Mesenchymal stem cell (in vitro differentiated cells and primary cell): ENCODE measurements around the gene HIRA.

Source experiments
- DNase-seq: peaks from one replicate; pipeline ENCODE4 v3.0.0-alpha.2; 2013
- H2AFZ ChIP-seq: one replicate; pipeline ENCODE4 v1.6.1; 2013; ENCODE audit warnings: low read depth, mild to moderate bottlenecking, control low read depth, inconsistent platforms, low read length, moderate library complexity
- H2AK5ac ChIP-seq: 2 replicates; pipeline ENCODE4 v1.6.1; 2013; ENCODE audit warnings: low read length, moderate library complexity, mild to moderate bottlenecking, inconsistent platforms; ENCODE audit not compliant: severe bottlenecking
- H2BK120ac ChIP-seq: one replicate; pipeline ENCODE4 v1.6.1; 2013; ENCODE audit warnings: low read depth, mild to moderate bottlenecking, inconsistent platforms, low read length, moderate library complexity
- H2BK12ac ChIP-seq, 2 experiments: one replicate each; pipeline ENCODE4 v1.6.1; 2013; ENCODE audit warnings: inconsistent platforms in 2 of 2, low read length in 2 of 2, mild to moderate bottlenecking in 2 of 2, moderate library complexity in 2 of 2, control low read depth in 1 of 2
- H2BK15ac ChIP-seq: one replicate; pipeline ENCODE4 v1.6.1; 2013; ENCODE audit warnings: mild to moderate bottlenecking, low read depth, inconsistent platforms; ENCODE audit not compliant: poor library complexity, severe bottlenecking
- H2BK5ac ChIP-seq: 2 replicates; pipeline ENCODE4 v1.6.1; 2013; ENCODE audit warnings: low read depth, mild to moderate bottlenecking, low read length, control low read depth, inconsistent platforms; ENCODE audit not compliant: poor library complexity, severe bottlenecking
- H3K14ac ChIP-seq, 2 experiments: one replicate each; pipeline ENCODE4 v1.6.1; 2013; ENCODE audit warnings: inconsistent platforms in 2 of 2, low read length in 2 of 2, control low read depth in 1 of 2, mild to moderate bottlenecking in 1 of 2, moderate library complexity in 1 of 2
- H3K18ac ChIP-seq, 2 experiments: one replicate each; pipeline ENCODE4 v1.6.1; 2013; ENCODE audit warnings: inconsistent platforms in 2 of 2, low read length in 2 of 2, control low read depth in 1 of 2, low read depth in 1 of 2, mild to moderate bottlenecking in 1 of 2
- H3K23ac ChIP-seq, 2 experiments: one replicate each; pipeline ENCODE4 v1.6.1; 2013; ENCODE audit warnings: inconsistent platforms in 2 of 2, low read length in 2 of 2, mild to moderate bottlenecking in 2 of 2, moderate library complexity in 2 of 2, control low read depth in 1 of 2
- H3K27ac ChIP-seq: 2 replicates; pipeline ENCODE4 v1.5.1; 2013; ENCODE audit warnings: mild to moderate bottlenecking, moderate library complexity, low read length, control low read depth, inconsistent platforms; ENCODE audit not compliant: poor library complexity, severe bottlenecking
- H3K27me3 ChIP-seq, 2 experiments: 2 replicates each; pipeline versions ENCODE4 v1.6.1 to v1.7.0; 2013; ENCODE audit warnings: low read length in 2 of 2, mild to moderate bottlenecking in 2 of 2, moderate library complexity in 2 of 2, control low read depth in 1 of 2, inconsistent platforms in 1 of 2; ENCODE audit not compliant: control insufficient read depth in 1 of 2, insufficient read depth in 1 of 2
- H3K36me3 ChIP-seq, 2 experiments: 2 replicates each; pipeline versions ENCODE4 v1.6.1 to v1.7.0; 2013; ENCODE audit warnings: low read length in 2 of 2, control low read depth in 1 of 2, inconsistent platforms in 1 of 2, low read depth in 1 of 2, mild to moderate bottlenecking in 1 of 2; ENCODE audit not compliant: insufficient read depth in 2 of 2, control insufficient read depth in 1 of 2
- H3K4ac ChIP-seq, 2 experiments: one replicate each; pipeline ENCODE4 v1.6.1; 2013; ENCODE audit warnings: inconsistent platforms in 2 of 2, low read length in 2 of 2, mild to moderate bottlenecking in 2 of 2, moderate library complexity in 2 of 2, control low read depth in 1 of 2, low read depth in 1 of 2
- H3K4me1 ChIP-seq: 2 replicates; pipeline ENCODE4 v1.6.1; 2013; ENCODE audit warnings: low read depth, low read length, control low read depth; ENCODE audit not compliant: control insufficient read depth, insufficient read depth
- H3K4me2 ChIP-seq: 2 replicates; pipeline ENCODE4 v1.6.1; 2013; ENCODE audit warnings: low read length, mild to moderate bottlenecking, inconsistent platforms; ENCODE audit not compliant: poor library complexity, severe bottlenecking
- H3K4me3 ChIP-seq, 2 experiments: 2 replicates each; pipeline versions ENCODE4 v1.5.1 to v1.7.0; 2013; ENCODE audit warnings: low read length in 2 of 2, mild to moderate bottlenecking in 2 of 2, control low read depth in 1 of 2, low read depth in 1 of 2; ENCODE audit not compliant: insufficient read depth in 1 of 2
- H3K79me1 ChIP-seq: replicated peaks from 2 replicates; pipeline ENCODE4 v1.6.1; 2013; ENCODE audit warnings: mild to moderate bottlenecking, control low read depth, low read length, inconsistent platforms; ENCODE audit not compliant: poor library complexity, severe bottlenecking
- H3K9ac ChIP-seq: 2 replicates; pipeline ENCODE4 v1.7.0; 2013; ENCODE audit warnings: mild to moderate bottlenecking, low read length, moderate library complexity
- H3K9me3 ChIP-seq: 2 replicates; pipeline ENCODE4 v1.7.0; 2013; ENCODE audit warnings: mild to moderate bottlenecking, low read length; ENCODE audit not compliant: control insufficient read depth
- H4K8ac ChIP-seq: one replicate; pipeline ENCODE4 v1.6.1; 2013; ENCODE audit warnings: inconsistent platforms, mild to moderate bottlenecking, low read length, moderate library complexity
- H4K91ac ChIP-seq: one replicate; pipeline ENCODE4 v1.6.1; 2013; ENCODE audit warnings: mild to moderate bottlenecking, low read length, inconsistent platforms
- WGBS: methylation state at CpG from one replicate; pipeline ENCODE4 v1.1.7; 2013; ENCODE audit warnings: mixed read lengths; 5-methylcytosine and 5-hydroxymethylcytosine counted together

HIRA gene

GRCh38 chr22:19410941-19411689 is 20.4 kb downstream of the HIRA start:
- H3K27me3 ChIP-seq = no peaks in the 10 kb centered on the region

GRCh38 chr22:19407649-19408606 is 23.6 kb downstream of the HIRA start:
- Histone ChIP-seq H2AK5ac (no peak overlapping the region), H3K79me1 (peaks cover 51% of the 10 kb centered on the region), H3K9ac (no peak overlapping the region), H3K4me1 (peaks cover 4% of the 10 kb centered on the region), H3K4me2 (no peak overlapping the region), H3K4ac (no peak overlapping the region), H2BK12ac (no peak overlapping the region), H4K91ac (no peak overlapping the region), H2BK15ac (no peak overlapping the region), H2BK120ac (no peak overlapping the region), H4K8ac (no peak overlapping the region), H2AFZ (no peak overlapping the region), H3K9me3 (no peaks in the 10 kb centered on the region), H3K27me3 (no peaks in the 10 kb centered on the region), H3K4me3 (no peak overlapping the region), H3K36me3 (peaks cover 33 to 65% of the 10 kb centered on the region in 2 experiments), H2BK5ac (no peak overlapping the region), H3K18ac (no peak overlapping the region), H3K23ac (no peak overlapping the region), H3K27ac (no peak overlapping the region), H3K14ac (no peak overlapping the region)
- WGBS = 96% methylated on average over 15 of the region's 16 CpGs
- DNase-seq = no peak

More at GRCh38 chr22:19410941-19411689, 20.4 kb downstream of the HIRA start:
- Histone ChIP-seq H2BK12ac (no peak overlapping the region), H3K79me1 (peaks cover 52% of the 10 kb centered on the region), H2AK5ac (no peak overlapping the region), H3K9me3 (no peaks in the 10 kb centered on the region), H3K14ac (no peak overlapping the region), H3K9ac (no peak overlapping the region), H2AFZ (no peak overlapping the region), H3K36me3 (peaks cover 24 to 44% of the 10 kb centered on the region in 2 experiments), H4K91ac (no peak overlapping the region), H3K4ac (no peak overlapping the region), H3K27ac (no peak overlapping the region), H4K8ac (no peak overlapping the region), H3K18ac (no peak overlapping the region), H2BK5ac (no peak overlapping the region), H3K4me2 (no peak overlapping the region), H2BK120ac (no peak overlapping the region), H3K23ac (peak overlapping the region in 1 of 2 experiments; percentile 59), H2BK15ac (no peak overlapping the region), H3K4me1 (peaks cover 4% of the 10 kb centered on the region), H3K4me3 (no peak overlapping the region)
- WGBS = over 99% methylated on average over 6 of the region's 6 CpGs
- DNase-seq = no peak

DNA sequence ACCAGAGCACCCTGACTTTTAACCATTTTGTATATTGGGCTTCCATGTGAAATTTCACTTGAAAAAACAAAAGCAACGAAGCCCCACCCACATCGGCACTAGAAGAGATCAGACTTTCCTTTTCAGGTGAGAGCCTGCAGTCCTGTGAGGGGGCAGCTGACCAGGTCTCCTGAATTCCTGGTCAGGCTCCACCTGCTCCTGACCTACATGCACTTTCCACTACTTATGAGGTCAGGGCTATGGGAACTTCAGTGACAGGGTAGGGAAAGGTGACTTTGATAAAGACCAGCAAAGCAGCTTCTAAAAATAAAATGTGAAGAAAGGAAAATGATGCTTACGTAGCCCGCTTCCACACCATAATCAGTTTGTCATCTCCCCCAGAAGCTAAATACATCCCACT is 24.7 kb downstream of the HIRA start:
- Histone ChIP-seq H2AFZ (no peak overlapping the region), H3K79me1 (peaks cover 44% of the 10 kb centered on the region), H3K36me3 (peaks cover 34 to 69% of the 10 kb centered on the region in 2 experiments), H2BK15ac (no peak overlapping the region), H3K27ac (no peak overlapping the region), H3K4me3 (no peak overlapping the region), H3K4ac (no peak overlapping the region), H3K9ac (no peak overlapping the region), H4K91ac (no peak overlapping the region), H2BK12ac (no peak overlapping the region), H2AK5ac (no peak overlapping the region), H3K9me3 (no peaks in the 10 kb centered on the region), H3K27me3 (no peaks in the 10 kb centered on the region), H3K14ac (no peak overlapping the region), H3K4me2 (no peak overlapping the region), H3K23ac (no peak overlapping the region), H2BK5ac (no peak overlapping the region), H3K4me1 (peaks cover 4% of the 10 kb centered on the region), H2BK120ac (no peak overlapping the region), H4K8ac (no peak overlapping the region), H3K18ac (no peak overlapping the region)
- 100% methylated on average over 3 of the region's 4 CpGs for WGBS
- DNase-seq = no peak

GRCh38 chr22:19406281-19406811 is 25.2 kb downstream of the HIRA start:
- no peak overlapping the region for H2BK12ac ChIP-seq
- H4K8ac ChIP-seq = no peak overlapping the region
- peaks cover 35 to 70% of the 10 kb centered on the region in 2 experiments for H3K36me3 ChIP-seq
- no peak overlapping the region for H2BK5ac ChIP-seq
- no peak overlapping the region for H3K9ac ChIP-seq
- no peak overlapping the region for H3K14ac ChIP-seq
- H4K91ac ChIP-seq = no peak overlapping the region
- no peak overlapping the region for H2AK5ac ChIP-seq
- peaks cover 44% of the 10 kb centered on the region for H3K79me1 ChIP-seq
- H3K27ac ChIP-seq = no peak overlapping the region
- H3K4me3 ChIP-seq = no peak overlapping the region
- no peak overlapping the region for H2BK120ac ChIP-seq
- H3K23ac ChIP-seq = no peak overlapping the region
- no peak overlapping the region for H2BK15ac ChIP-seq
- no peak overlapping the region for H3K4ac ChIP-seq
- no peak for DNase-seq
- H2AFZ ChIP-seq = no peak overlapping the region
- 99% methylated on average over 3 of the region's 3 CpGs for WGBS
- H3K18ac ChIP-seq = no peak overlapping the region
- no peak overlapping the region for H3K4me2 ChIP-seq
- H3K27me3 ChIP-seq = no peaks in the 10 kb centered on the region
- peaks cover 4% of the 10 kb centered on the region for H3K4me1 ChIP-seq
- no peaks in the 10 kb centered on the region for H3K9me3 ChIP-seq
